Astrocyte (in vitro differentiated cells and primary cell): ENCODE results near the gene ATP2C2. TPM values are rescaled to one million over a fixed set of nuclear protein-coding genes. Genes with fewer than 3 reads are reported as not detected.

Experiments used
- DNase-seq: peaks from one replicate; pipeline ENCODE4 v3.0.0-alpha.2; 2010; ENCODE audit warnings: low read depth
- FAIRE-seq: peaks from 2 replicates; lab custom pipeline; 2011; peaks lifted over from hg19 to GRCh38; lab: Jason Lieb, UNC
- H2AFZ ChIP-seq: 2 replicates; pipeline ENCODE4 v1.6.0; 2012; ENCODE audit warnings: low read depth, low read length, inconsistent platforms
- H3K27ac ChIP-seq: 2 replicates; pipeline ENCODE4 v1.5.1; 2011; ENCODE audit warnings: low read depth, low read length, inconsistent platforms
- H3K27me3 ChIP-seq: 2 replicates; pipeline ENCODE4 v1.6.0; 2011; ENCODE audit warnings: low read length, inconsistent platforms; ENCODE audit not compliant: insufficient read depth
- H3K36me3 ChIP-seq: 2 replicates; pipeline ENCODE4 v1.5.1; 2011; ENCODE audit warnings: low read length, inconsistent platforms; ENCODE audit not compliant: insufficient read depth
- H3K4me1 ChIP-seq: 2 replicates; pipeline ENCODE4 v1.5.1; 2011; ENCODE audit warnings: low read length, inconsistent platforms; ENCODE audit not compliant: insufficient read depth
- H3K4me2 ChIP-seq: 2 replicates; pipeline ENCODE4 v1.6.0; 2012; ENCODE audit warnings: low read length, inconsistent platforms
- H3K4me3 ChIP-seq: 2 replicates; pipeline ENCODE4 v1.5.1; 2011; ENCODE audit warnings: low read depth, mild to moderate bottlenecking, low read length, inconsistent platforms; ENCODE audit not compliant: insufficient read depth
- H3K79me2 ChIP-seq: 2 replicates; pipeline ENCODE4 v1.6.0; 2012; ENCODE audit warnings: mild to moderate bottlenecking, low read length, inconsistent platforms; ENCODE audit not compliant: insufficient read depth
- H3K9ac ChIP-seq: 2 replicates; pipeline ENCODE4 v1.6.0; 2012; ENCODE audit warnings: mild to moderate bottlenecking, low read length, inconsistent platforms
- H3K9me3 ChIP-seq: 2 replicates; pipeline ENCODE4 v1.5.1; 2012; ENCODE audit warnings: low read depth, mild to moderate bottlenecking, low read length, inconsistent platforms; ENCODE audit not compliant: insufficient read depth
- H4K20me1 ChIP-seq: 2 replicates; pipeline ENCODE4 v1.6.0; 2012; ENCODE audit warnings: low read length, inconsistent platforms; ENCODE audit not compliant: insufficient read depth
- H3K27ac Mint-ChIP-seq: one replicate; pipeline ENCODE4 v1.8.0; 2021; ENCODE audit warnings: mild to moderate bottlenecking, mixed read lengths; ENCODE audit not compliant: unreplicated experiment
- H3K27me3 Mint-ChIP-seq: one replicate; pipeline ENCODE4 v1.8.0; 2021; ENCODE audit warnings: low read depth, mixed read lengths; ENCODE audit not compliant: unreplicated experiment
- H3K36me3 Mint-ChIP-seq: one replicate; pipeline ENCODE4 v1.8.0; 2021; ENCODE audit warnings: low read depth, mixed read lengths; ENCODE audit not compliant: unreplicated experiment
- H3K4me1 Mint-ChIP-seq: one replicate; pipeline ENCODE4 v1.8.0; 2021; ENCODE audit warnings: low read depth, mixed read lengths; ENCODE audit not compliant: unreplicated experiment
- H3K4me3 Mint-ChIP-seq: one replicate; pipeline ENCODE4 v1.8.0; 2021; ENCODE audit warnings: mild to moderate bottlenecking, moderate library complexity, mixed read lengths; ENCODE audit not compliant: unreplicated experiment
- H3K9me3 Mint-ChIP-seq: one replicate; pipeline ENCODE4 v1.8.0; 2021; ENCODE audit warnings: mild to moderate bottlenecking, mixed read lengths; ENCODE audit not compliant: unreplicated experiment
- EZH2 ChIP-seq: IDR thresholded peaks from 2 replicates; pipeline ENCODE4 v1.6.1; 2012; ENCODE audit warnings: mild to moderate bottlenecking, low read length, inconsistent platforms; ENCODE audit not compliant: insufficient read depth
- total RNA-seq: library from RNA; stranded (reverse); gene quantifications from 2 replicates; pipeline ENCODE4 v1.2.1, GENCODE V29; 2021
- TF ChIP-seq, protein P1 (sequence below): IDR thresholded peaks from 2 replicates; pipeline ENCODE4 v1.5.1; 2011; ENCODE audit warnings: low read depth, mild to moderate bottlenecking, inconsistent platforms, low read length, moderate library complexity; ENCODE audit not compliant: insufficient read depth

ATP2C2 gene
- total RNA-seq, 1 donor from 2014 or later, result 0.41 TPM

DNA sequence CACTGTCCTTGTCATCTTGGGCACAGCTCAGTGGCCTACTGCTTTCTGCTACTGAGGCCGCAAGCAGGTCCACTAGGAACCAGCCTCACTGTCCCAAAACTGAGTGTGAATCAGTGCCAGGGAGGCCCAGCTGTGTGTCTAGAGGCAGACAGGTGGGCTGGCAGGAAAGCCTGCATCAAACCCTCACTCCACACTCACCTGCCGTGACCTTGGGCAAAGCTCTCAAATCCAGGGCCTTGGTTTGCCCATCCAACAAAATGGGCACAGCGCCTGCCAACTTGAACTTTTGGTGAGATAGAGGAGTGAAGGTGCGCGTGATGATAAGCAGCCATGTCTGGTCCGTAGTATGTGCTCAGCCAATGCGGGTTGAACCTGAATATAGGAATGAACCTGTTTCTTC, 14.8 kb downstream of the ATP2C2 start:
- H3K36me3 ChIP-seq, result no peaks in the 10 kb centered on the region
- no peak overlapping the region for H3K27ac ChIP-seq
- no peak for FAIRE-seq
- no peaks in the 10 kb centered on the region for H4K20me1 ChIP-seq
- peaks cover 1% of the 10 kb centered on the region for H3K4me1 Mint-ChIP-seq
- H3K4me3 ChIP-seq, result no peak overlapping the region
- TF ChIP-seq EZH2, result no peak
- TF ChIP-seq, protein P1, sequence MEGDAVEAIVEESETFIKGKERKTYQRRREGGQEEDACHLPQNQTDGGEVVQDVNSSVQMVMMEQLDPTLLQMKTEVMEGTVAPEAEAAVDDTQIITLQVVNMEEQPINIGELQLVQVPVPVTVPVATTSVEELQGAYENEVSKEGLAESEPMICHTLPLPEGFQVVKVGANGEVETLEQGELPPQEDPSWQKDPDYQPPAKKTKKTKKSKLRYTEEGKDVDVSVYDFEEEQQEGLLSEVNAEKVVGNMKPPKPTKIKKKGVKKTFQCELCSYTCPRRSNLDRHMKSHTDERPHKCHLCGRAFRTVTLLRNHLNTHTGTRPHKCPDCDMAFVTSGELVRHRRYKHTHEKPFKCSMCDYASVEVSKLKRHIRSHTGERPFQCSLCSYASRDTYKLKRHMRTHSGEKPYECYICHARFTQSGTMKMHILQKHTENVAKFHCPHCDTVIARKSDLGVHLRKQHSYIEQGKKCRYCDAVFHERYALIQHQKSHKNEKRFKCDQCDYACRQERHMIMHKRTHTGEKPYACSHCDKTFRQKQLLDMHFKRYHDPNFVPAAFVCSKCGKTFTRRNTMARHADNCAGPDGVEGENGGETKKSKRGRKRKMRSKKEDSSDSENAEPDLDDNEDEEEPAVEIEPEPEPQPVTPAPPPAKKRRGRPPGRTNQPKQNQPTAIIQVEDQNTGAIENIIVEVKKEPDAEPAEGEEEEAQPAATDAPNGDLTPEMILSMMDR, result no peak
- peaks cover 10% of the 10 kb centered on the region for H3K27me3 Mint-ChIP-seq
- H3K4me1 ChIP-seq, result no peaks in the 10 kb centered on the region
- no peak overlapping the region for H3K4me3 Mint-ChIP-seq
- H3K9me3 ChIP-seq, result no peaks in the 10 kb centered on the region
- no peak overlapping the region for H3K9ac ChIP-seq
- H3K9me3 Mint-ChIP-seq, result peaks cover 22% of the 10 kb centered on the region
- no peaks in the 10 kb centered on the region for H3K36me3 Mint-ChIP-seq
- no peak overlapping the region for H3K27ac Mint-ChIP-seq
- DNase-seq, result no peak
- no peaks in the 10 kb centered on the region for H3K79me2 ChIP-seq
- no peak overlapping the region for H2AFZ ChIP-seq
- H3K4me2 ChIP-seq, result no peak overlapping the region
- no peaks in the 10 kb centered on the region for H3K27me3 ChIP-seq

DNA sequence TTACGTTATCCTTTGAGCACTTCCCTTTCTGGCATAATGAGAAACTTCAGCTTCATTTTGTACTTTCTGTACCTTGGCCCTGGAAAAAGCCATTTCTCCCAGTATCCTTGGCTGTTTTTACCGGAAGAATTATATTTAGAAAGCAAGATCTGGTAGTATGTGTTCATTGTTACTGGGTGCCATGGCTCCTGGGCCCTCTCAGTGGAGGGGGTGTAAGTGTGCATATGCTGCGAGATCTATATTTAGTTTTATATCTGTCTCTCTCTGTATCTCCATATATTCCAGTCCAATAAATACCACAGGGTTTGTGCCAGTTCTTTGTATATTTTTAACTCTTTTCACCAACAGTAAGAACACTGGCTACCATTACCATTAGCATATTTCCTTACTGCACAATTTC, 17.7 kb downstream of the ATP2C2 start:
- Mint-ChIP-seq H3K4me1 (no peaks in the 10 kb centered on the region), H3K27ac (no peak overlapping the region), H3K36me3 (no peaks in the 10 kb centered on the region), H3K27me3 (peaks cover 7% of the 10 kb centered on the region), H3K9me3 (peaks cover 24% of the 10 kb centered on the region), H3K4me3 (no peak overlapping the region)
- Histone ChIP-seq H3K27me3 (no peaks in the 10 kb centered on the region), H2AFZ (no peak overlapping the region), H3K4me2 (no peak overlapping the region), H3K79me2 (no peaks in the 10 kb centered on the region), H4K20me1 (no peaks in the 10 kb centered on the region), H3K9me3 (no peaks in the 10 kb centered on the region), H3K4me3 (no peak overlapping the region), H3K9ac (no peak overlapping the region), H3K36me3 (no peaks in the 10 kb centered on the region), H3K27ac (no peak overlapping the region), H3K4me1 (no peaks in the 10 kb centered on the region)
- FAIRE-seq (no peak), DNase-seq (no peak)
- TF ChIP-seq, protein P1, result no peak
- TF ChIP-seq EZH2, result no peak

DNA sequence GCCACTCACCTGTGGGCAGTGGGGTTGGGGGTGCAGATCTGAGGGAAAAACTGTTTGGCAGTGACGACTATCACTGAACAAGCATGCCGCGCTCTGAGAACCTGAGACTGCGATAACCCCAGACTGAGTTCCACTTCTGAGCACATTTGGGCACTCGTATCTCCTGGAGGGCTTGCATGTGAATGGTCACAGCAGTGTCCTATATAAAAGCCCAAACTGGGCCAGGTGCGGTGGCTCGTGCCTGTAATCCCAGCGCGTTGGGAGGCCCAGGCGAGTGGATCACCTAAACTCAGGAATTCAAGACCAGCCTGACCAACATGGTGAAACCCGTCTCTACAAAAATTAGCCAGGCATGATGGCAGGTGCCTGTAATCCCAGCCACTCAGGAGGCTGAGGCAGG, 18.7 kb downstream of the ATP2C2 start:
- no peak for TF ChIP-seq EZH2
- TF ChIP-seq, protein P1, result no peak
- Histone ChIP-seq H3K27me3 (peaks cover under 1% of the 10 kb centered on the region), H3K4me1 (no peaks in the 10 kb centered on the region), H4K20me1 (no peaks in the 10 kb centered on the region), H3K9me3 (no peaks in the 10 kb centered on the region), H3K79me2 (no peaks in the 10 kb centered on the region), H3K9ac (no peak overlapping the region), H3K27ac (no peak overlapping the region), H2AFZ (no peak overlapping the region), H3K36me3 (no peaks in the 10 kb centered on the region), H3K4me2 (no peak overlapping the region), H3K4me3 (no peak overlapping the region)
- Mint-ChIP-seq H3K27me3 (peaks cover 9% of the 10 kb centered on the region), H3K27ac (no peak overlapping the region), H3K9me3 (peaks cover 24% of the 10 kb centered on the region), H3K4me1 (no peaks in the 10 kb centered on the region), H3K36me3 (no peaks in the 10 kb centered on the region), H3K4me3 (no peak overlapping the region)
- DNase-seq (no peak), FAIRE-seq (no peak)
